Aorta (tissue), 5 donors: ENCODE results near the gene HASPIN. TPM values are rescaled to one million over a fixed set of nuclear protein-coding genes. Genes with fewer than 3 reads are reported as not detected.
A peak's percentile ranks its signal among the peaks of the same experiment; 100 is the strongest.

Experiments used
- ATAC-seq: fragments of 200-7000 bp; cut with Tn5 transposase; one replicate; pipeline ENCODE4 v1.9.1; 2022; ENCODE audit warnings: moderate library complexity; ENCODE audit not compliant: low FRiP score
- DNase-seq, 2 donors: peaks; one replicate each; pipeline ENCODE4 v3.0.0-alpha.2; 2020
- H3K27ac ChIP-seq, 2 donors: one replicate each; pipeline ENCODE4 v1.5.1; 2013; ENCODE audit warnings: low read length in 2 of 2, mild to moderate bottlenecking in 2 of 2, moderate library complexity in 2 of 2, control low read depth in 1 of 2, inconsistent platforms in 1 of 2, low read depth in 1 of 2
- H3K27me3 ChIP-seq, 2 donors: one replicate each; pipeline ENCODE4 v1.6.1; 2013; ENCODE audit warnings: control low read depth in 1 of 2, low read length in 1 of 2, mild to moderate bottlenecking in 1 of 2, moderate library complexity in 1 of 2; ENCODE audit not compliant: insufficient read depth in 2 of 2, control insufficient read depth in 1 of 2
- H3K36me3 ChIP-seq, 2 donors: one replicate each; pipeline ENCODE4 v1.6.1; 2013; ENCODE audit warnings: control low read depth in 1 of 2, low read length in 1 of 2, mild to moderate bottlenecking in 1 of 2; ENCODE audit not compliant: insufficient read depth in 2 of 2, control insufficient read depth in 1 of 2
- H3K4me1 ChIP-seq, 2 donors: one replicate each; pipeline ENCODE4 v1.6.1; 2013; ENCODE audit warnings: low read length in 2 of 2, control low read depth in 1 of 2, mild to moderate bottlenecking in 1 of 2, moderate library complexity in 1 of 2; ENCODE audit not compliant: insufficient read depth in 2 of 2, control insufficient read depth in 1 of 2
- H3K4me3 ChIP-seq, 2 donors: one replicate each; pipeline ENCODE4 v1.5.1; 2013; ENCODE audit warnings: low read length in 2 of 2, control low read depth in 1 of 2, mild to moderate bottlenecking in 1 of 2
- H3K9me3 ChIP-seq: one replicate; pipeline ENCODE4 v1.6.1; 2013; ENCODE audit warnings: mild to moderate bottlenecking, low read length; ENCODE audit not compliant: control insufficient read depth
- WGBS, 2 donors: extraction: QIAGEN DNeasy Blood & Tissue Kit; methylation state at CpG; one replicate each; pipeline ENCODE4 v1.1.7; 2013; 5-methylcytosine and 5-hydroxymethylcytosine counted together
- intact Hi-C, 2 donors: fragments of 100-400 bp; cut with DNase I; formaldehyde crosslinking; loops; one replicate each; pipeline versions ENCODE4 v1.14.2 to v1.15.0; 2022
- polyA plus RNA-seq, 2 donors: library from polyadenylated mRNA; stranded (reverse); fragments of 200-250 nt; gene quantifications; one replicate each; pipeline ENCODE4 v1.2.3, GENCODE V29; 2013
- total RNA-seq, 2 donors: library from RNA; stranded (reverse); fragmentation: NEBNext Ultra II Directional; extraction: Animal tissue kit (Norgen Biotek cat#: 25700); gene quantifications; one replicate each; pipeline ENCODE4 v1.2.1, GENCODE V29; 2021
- donor health status: healthy with polysubstance abuse.
- donor health status: Bipolar disorder and iron deficiency.
- donor health status: DM: no; HTN: no; CAD: no.
- donor health status: DM: no; HTN: no; CAD: no.
- donor health status: DM: yes; HTN: yes; CAD: no.

The HASPIN gene
- total and polyA plus RNA-seq, 4 donors = 0.13 to 0.27 TPM; not detected in 2

DNA sequence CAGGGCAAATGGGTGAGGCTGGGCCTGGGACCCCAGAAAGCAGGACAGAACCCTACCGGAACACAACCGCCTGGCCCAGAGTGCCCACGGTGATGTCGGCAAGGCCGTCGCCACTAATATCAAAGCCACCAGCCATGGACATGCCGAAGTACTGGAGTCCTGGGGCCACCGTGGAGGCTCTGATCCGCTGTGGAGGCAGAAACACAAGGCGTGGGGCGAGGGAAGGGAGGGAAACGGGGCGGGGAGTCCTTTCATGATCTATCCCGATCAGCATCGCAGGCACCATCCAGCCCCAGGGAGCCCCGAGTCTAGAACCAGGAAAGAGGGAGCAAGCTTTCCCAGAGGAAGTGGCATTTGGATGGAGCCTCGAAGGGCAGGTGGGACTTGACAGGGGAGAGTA is 26.6 kb downstream of the HASPIN start:
- Histone ChIP-seq H3K4me1 (no peaks in the 10 kb centered on the region), H3K9me3 (no peaks in the 10 kb centered on the region), H3K27ac (no peak overlapping the region), H3K4me3 (no peak overlapping the region), H3K27me3 (no peaks in the 10 kb centered on the region), H3K36me3 (no peaks in the 10 kb centered on the region)
- ATAC-seq (no peak), DNase-seq (no peak)
- 87% methylated on average over 17 of the region's 17 CpGs for WGBS, 2 donors
- intact Hi-C loops = no loop called here

DNA sequence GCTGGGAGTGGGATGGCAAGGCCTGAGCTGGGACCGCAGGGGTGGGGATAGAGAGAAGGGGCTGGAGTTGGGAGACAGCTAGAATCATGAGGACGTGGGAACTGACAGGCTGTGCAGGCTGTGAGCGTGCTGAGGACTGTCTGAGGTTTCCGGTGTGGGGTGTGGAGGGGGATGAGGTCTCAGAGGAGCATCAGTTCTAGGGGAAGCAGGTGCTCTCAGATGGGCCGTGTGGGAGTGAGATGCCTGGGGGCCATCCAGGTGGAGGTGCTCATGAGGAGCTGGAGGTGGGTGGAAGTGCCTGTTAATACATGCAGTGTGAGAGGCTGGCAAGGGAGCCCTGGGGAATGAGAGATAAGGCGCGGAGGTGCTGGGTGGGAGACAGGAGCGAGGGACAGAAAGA is 27.2 kb downstream of the HASPIN start:
- Histone ChIP-seq H3K27me3 (no peaks in the 10 kb centered on the region), H3K36me3 (no peaks in the 10 kb centered on the region), H3K4me1 (no peaks in the 10 kb centered on the region), H3K9me3 (no peaks in the 10 kb centered on the region), H3K4me3 (no peak overlapping the region), H3K27ac (no peak overlapping the region)
- no peak for ATAC-seq
- intact Hi-C loops = no loop called here
- WGBS, 2 donors = 81 to 82% methylated on average over 8 of the region's 8 CpGs
- DNase-seq = no peak

DNA sequence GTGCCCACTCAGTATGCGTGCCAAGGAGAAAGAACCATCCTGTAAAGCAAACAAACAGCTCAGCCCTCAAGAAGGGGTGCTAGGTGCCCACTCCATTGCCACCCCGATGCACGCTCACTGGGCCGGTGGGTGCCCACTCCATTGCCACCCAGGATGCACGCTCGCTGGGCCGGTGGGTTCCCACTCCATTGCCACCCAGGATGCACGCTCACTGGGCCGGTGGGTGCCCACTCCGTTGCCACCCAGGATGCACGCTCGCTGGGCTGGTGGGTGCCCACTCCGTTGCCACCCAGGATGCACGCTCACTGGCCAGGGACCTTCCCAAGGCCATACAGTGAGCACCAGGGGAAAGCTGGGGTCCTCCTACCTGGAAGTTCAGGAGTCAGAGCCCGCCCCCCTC is 28.1 kb downstream of the HASPIN start:
- ATAC-seq = no peak
- Histone ChIP-seq H3K27ac (no peak overlapping the region), H3K36me3 (no peaks in the 10 kb centered on the region), H3K4me1 (no peaks in the 10 kb centered on the region), H3K27me3 (no peaks in the 10 kb centered on the region), H3K4me3 (no peak overlapping the region), H3K9me3 (no peaks in the 10 kb centered on the region)
- intact Hi-C loops = no loop called here
- WGBS, 2 donors = 96 to 97% methylated on average over 15 of the region's 15 CpGs
- DNase-seq = no peak

DNA sequence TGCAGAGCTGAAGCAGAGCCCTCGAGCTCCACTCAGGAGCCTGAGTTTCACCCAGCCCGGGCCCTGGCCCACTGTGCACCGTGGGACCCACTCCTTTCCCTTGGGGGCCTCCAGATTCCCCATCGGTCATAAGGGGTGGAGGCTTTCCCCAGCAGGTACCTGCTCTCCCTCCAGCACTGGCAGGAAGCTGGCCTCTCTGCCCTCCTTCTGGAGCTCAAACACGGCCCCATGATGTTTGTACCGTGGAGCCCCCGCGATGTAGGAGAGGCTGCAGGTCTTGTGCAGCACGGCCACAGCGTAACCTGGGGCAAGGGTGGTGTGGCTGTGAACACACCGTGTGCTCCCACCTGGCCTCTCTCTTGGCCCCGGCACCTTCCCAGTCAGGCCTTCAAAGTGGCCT is 29.9 kb downstream of the HASPIN start:
- Histone ChIP-seq H3K9me3 (no peaks in the 10 kb centered on the region), H3K4me1 (no peaks in the 10 kb centered on the region), H3K27me3 (no peaks in the 10 kb centered on the region), H3K36me3 (no peaks in the 10 kb centered on the region), H3K4me3 (no peak overlapping the region), H3K27ac (no peak overlapping the region)
- intact Hi-C loops = no loop called here
- WGBS, 2 donors = 72 to 79% methylated on average over 12 of the region's 12 CpGs
- DNase-seq (no peak), ATAC-seq (no peak)

DNA sequence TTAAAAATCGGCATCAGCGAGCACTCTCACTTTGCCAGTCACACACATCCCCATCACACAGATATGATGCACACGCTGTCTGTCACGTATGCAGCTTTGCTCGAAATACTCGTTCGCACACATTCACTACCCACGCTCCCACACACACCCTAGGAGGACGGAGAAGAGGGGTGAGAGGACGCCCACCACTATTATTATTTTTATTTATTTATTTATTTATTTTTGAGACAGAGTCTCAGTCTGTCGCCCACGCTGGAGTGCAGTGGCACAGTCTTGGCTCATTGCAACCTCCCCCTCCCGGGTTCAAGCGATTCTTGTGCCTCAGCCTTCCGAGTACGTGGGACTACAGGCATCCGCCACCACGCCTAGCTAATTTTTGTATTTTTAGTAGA is 30.4 kb downstream of the HASPIN start:
- Histone ChIP-seq H3K27ac (no peak overlapping the region), H3K36me3 (no peaks in the 10 kb centered on the region), H3K4me3 (no peak overlapping the region), H3K27me3 (no peaks in the 10 kb centered on the region), H3K4me1 (no peaks in the 10 kb centered on the region), H3K9me3 (no peaks in the 10 kb centered on the region)
- WGBS, 2 donors = 74 to 79% methylated on average over 18 of the region's 18 CpGs
- no peak for DNase-seq
- no peak for ATAC-seq
- intact Hi-C loops = no loop called here

DNA sequence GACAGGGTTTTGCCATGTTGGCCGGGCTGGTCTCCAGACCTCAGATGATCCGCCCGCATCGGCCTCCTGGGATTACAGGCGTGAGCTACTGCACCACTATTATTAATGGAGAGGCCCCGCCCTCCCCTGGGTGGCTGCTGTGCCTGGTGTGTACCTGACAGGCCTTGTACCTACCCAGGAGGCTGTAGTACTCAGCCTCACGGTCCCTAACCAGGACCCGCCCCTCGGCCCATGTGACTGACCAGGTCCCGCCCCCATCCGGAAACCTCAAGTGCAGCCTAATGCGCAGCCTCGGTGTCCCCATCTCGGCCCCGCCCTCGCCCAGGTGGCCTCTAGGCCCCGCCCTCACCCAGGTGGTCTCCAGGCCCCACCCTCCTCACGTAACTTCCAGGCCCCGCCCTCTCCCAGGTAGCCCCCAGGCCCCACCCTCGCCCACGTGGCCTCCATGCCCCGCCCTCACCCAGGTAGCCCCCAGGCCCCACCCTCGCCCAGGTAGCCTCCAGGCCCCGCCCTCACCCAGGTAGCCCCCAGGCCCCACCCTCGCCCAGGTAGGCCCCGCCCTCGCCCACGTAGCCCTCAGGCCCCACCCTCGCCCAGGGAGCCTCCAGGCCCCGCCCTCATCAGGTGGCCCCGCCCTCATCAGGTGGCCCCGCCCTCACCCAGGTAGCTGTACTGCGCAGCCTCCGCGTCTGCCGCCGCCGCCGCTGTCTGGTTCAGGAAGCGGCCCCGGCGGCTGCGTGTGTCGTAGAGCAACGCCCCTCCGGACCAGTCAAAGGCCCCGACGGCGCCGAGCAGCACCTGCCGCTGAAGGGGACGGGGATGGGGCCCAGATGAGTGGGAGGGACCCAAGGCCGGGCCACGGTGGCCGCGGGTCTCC is 31.0 kb downstream of the HASPIN start:
- no peak overlapping the region for H3K4me3 ChIP-seq

DNA sequence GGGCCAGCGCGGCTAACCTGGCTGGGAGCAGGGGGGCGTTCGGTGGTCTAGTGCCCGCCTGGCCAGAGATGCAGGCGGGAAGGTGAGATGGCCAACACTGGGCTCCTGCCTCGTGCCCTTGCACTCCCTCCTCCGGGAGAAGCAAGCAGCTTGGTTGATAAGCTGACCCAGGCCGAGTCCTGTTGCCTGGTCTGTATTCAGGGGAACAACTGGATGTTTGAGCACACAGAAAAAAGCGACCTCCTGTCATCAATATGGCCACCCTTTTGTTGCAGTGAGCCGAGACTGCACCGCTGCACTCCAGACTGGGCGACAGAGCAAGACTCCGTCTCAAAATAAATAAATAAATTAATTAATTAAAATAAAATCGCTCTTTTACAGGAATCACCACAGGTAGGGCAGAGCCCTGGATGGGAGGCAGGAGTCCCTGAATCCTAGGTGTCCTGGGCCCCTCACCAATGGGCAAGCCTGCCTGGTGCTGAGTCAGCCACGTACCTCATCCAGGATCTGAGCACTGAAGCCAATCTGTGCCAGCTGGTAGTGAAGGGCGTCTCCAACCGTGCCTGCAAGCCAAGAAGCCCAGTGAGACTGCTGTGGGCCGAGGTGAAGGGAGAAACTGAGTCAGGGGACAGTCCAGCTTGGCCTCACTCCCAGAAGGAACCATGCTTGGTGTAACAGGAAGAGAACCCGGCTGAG is 31.8 kb downstream of the HASPIN start:
- H3K4me3 ChIP-seq = no peak overlapping the region
- H3K27ac ChIP-seq = no peak overlapping the region
- DNase-seq (no peak), ATAC-seq (peak; percentile 17)
- no peaks in the 10 kb centered on the region for H3K4me1 ChIP-seq
- intact Hi-C loops = no loop called here
- H3K27me3 ChIP-seq = no peaks in the 10 kb centered on the region
- H3K36me3 ChIP-seq = no peaks in the 10 kb centered on the region
- WGBS, 2 donors = 52 to 55% methylated on average over 20 of the region's 20 CpGs
- peaks cover 4% of the 10 kb centered on the region for H3K9me3 ChIP-seq

More for the DNA sequence above, 31.0 kb downstream of the HASPIN start:
- intact Hi-C loops = no loop called here
- DNase-seq = no peak
- Histone ChIP-seq H3K9me3 (no peaks in the 10 kb centered on the region), H3K27me3 (no peaks in the 10 kb centered on the region), H3K36me3 (no peaks in the 10 kb centered on the region), H3K4me1 (no peaks in the 10 kb centered on the region), H3K27ac (no peak overlapping the region)
- ATAC-seq = peak; percentile 36
- WGBS, 2 donors = 4 to 5% methylated on average over 36 to 56 of the region's 56 CpGs

DNA sequence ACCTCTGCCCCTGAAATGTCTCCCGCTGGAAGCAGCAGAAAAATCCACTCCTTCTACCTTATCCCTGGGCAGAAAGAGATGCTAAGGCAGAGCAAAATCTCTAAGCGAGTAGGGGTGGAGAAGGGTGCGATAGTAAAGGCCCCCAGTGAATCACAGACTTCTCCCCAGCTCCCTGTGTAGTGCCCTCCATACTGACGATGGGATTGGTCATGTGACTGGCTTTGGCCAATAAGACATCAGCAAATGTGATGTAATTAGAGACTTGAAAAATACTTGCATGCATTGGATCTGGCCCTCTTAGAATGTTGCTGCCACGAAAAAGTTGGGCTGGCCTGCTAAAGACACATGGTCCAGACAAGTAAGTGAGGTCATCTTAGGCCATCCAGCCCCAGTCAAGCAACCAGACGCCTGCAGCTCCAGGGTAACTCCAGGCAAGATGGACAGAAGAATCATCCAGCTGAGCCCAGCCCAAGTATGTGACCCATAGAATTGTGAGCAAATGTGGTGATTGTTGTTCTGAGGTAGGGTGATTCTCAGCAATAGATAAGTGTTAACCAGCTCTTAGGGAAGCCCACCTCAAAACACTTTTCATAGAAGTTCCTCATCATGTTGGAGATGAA is 36.0 kb downstream of the HASPIN start:
- WGBS, 2 donors = 82 to 84% methylated on average over 6 of the region's 6 CpGs
- no peaks in the 10 kb centered on the region for H3K27me3 ChIP-seq
- no peaks in the 10 kb centered on the region for H3K4me1 ChIP-seq
- intact Hi-C loops = no loop called here
- no peaks in the 10 kb centered on the region for H3K36me3 ChIP-seq
- ATAC-seq (no peak), DNase-seq (no peak)
- H3K27ac ChIP-seq = no peak overlapping the region
- H3K4me3 ChIP-seq = no peak overlapping the region
- H3K9me3 ChIP-seq = peaks cover 4% of the 10 kb centered on the region
